ENCODE data around the gene TBRG4. TPM values are rescaled to one million over a fixed set of nuclear protein-coding genes. Genes with fewer than 3 reads are reported as not detected.

TBRG4 gene
- total and polyA plus RNA-seq, 2 donors (not counting 3 experiments of a cell fraction or from before 2014, with no cell fraction given): 43.7 to 56.7 TPM

DNA sequence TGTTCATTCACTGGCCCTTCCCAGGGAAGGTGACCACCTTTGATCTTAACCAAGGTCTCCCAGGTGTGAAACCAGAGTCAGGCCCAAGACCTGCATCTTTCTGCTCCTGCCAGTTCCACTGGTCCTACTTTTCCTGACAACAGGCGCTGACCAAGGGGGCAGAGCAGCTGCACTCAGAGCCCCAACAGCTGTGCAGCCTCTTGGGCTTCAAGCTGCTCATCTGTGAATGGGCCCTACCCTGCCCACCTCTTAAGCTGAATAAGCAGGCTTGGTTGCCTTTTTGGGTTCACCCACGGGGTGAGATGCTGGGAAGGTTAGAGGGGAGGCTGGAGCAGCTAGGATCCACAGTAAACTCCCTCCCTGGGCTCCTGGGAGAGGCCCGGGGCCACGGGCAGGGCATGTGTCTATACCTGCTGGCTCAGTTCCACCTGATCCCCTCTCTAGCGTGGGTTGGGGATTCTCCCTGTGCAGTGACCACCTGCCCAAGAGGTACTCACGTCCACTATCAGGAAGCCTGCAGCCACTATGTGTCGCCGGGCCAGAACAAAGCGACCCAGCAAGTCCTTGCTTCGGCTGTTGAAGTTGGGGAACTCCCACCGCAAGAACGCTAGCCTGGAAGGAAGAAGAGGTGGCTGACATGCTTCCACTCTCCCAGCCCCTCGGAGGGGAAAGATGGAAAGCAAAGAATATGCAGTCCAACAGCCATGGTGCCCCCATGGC, 10.6 kb downstream of the TBRG4 start:
- no TSS peak for BruUV-seq (replicated peaks)
- dilution Hi-C loops (cut with MboI; ENCODE audit: extremely low pct_ligation_motif_present, low sequenced_read_pairs) (no loop called here), intact Hi-C loops (cut with micrococcal nuclease) (no loop called here)
- peaks cover 7 to 62% of the 10 kb centered on the region in 2 experiments for H3K36me3 ChIP-seq (ENCODE audit: control insufficient read depth in 2 of 2, extremely low read depth in 1 of 2, insufficient read depth in 2 of 2, low read length in 2 of 2)
- ChIA-PET POLR2A (no interaction called here), CTCF (interaction anchor here (1.0 kb wide), 1 partner anchor 12 kb away, joined by 3 read pairs; no protein-coding TSS in a partner anchor)
- FAIRE-seq (no peak), DNase-seq (ENCODE audit: low read depth, low spot score) (no peak)
- no peaks in the 10 kb centered on the region for H3K9me1 ChIP-seq (replicated peaks; ENCODE audit: control insufficient read depth, extremely low read depth, insufficient read depth, low read length)
- H3K4me3 ChIP-seq (replicated peaks in 1 of 3; ENCODE audit: insufficient read depth in 1 of 3, low read depth in 1 of 3, low read length in 3 of 3): no peak overlapping the region
- TF ChIP-seq EZH2 (IDR thresholded peaks at IDR 0.05; ENCODE audit: borderline replicate concordance, low read depth, low read length, severe bottlenecking) (no peak), POLR2AphosphoS5 (IDR thresholded peaks at IDR 0.05; ENCODE audit: insufficient read depth, low read depth, low read length) (no peak), FOS (IDR thresholded peaks at IDR 0.05; ENCODE audit: borderline replicate concordance, insufficient read depth, low read length) (no peak), JUN (IDR thresholded peaks at IDR 0.05; ENCODE audit: borderline replicate concordance, insufficient read depth, insufficient read length, low read depth) (no peak), POLR2A (IDR thresholded peaks at IDR 0.05; ENCODE audit: low read depth, low read length) (no peak), GATA2 (IDR thresholded peaks at IDR 0.05; ENCODE audit: insufficient read depth, insufficient read length, low read depth, low read length) (no peak)
- TF ChIP-seq, protein P1, sequence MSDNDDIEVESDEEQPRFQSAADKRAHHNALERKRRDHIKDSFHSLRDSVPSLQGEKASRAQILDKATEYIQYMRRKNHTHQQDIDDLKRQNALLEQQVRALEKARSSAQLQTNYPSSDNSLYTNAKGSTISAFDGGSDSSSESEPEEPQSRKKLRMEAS (IDR thresholded peaks at IDR 0.05; ENCODE audit: insufficient read depth, insufficient read length): no peak
- TF ChIP-seq, protein P2, sequence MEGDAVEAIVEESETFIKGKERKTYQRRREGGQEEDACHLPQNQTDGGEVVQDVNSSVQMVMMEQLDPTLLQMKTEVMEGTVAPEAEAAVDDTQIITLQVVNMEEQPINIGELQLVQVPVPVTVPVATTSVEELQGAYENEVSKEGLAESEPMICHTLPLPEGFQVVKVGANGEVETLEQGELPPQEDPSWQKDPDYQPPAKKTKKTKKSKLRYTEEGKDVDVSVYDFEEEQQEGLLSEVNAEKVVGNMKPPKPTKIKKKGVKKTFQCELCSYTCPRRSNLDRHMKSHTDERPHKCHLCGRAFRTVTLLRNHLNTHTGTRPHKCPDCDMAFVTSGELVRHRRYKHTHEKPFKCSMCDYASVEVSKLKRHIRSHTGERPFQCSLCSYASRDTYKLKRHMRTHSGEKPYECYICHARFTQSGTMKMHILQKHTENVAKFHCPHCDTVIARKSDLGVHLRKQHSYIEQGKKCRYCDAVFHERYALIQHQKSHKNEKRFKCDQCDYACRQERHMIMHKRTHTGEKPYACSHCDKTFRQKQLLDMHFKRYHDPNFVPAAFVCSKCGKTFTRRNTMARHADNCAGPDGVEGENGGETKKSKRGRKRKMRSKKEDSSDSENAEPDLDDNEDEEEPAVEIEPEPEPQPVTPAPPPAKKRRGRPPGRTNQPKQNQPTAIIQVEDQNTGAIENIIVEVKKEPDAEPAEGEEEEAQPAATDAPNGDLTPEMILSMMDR (IDR thresholded peaks at IDR 0.05; ENCODE audit: extremely low read depth in 1 of 2, insufficient read depth in 1 of 2, low read depth in 1 of 2, low read length in 2 of 2): no peak
- no peaks in the 10 kb centered on the region for H3K4me1 ChIP-seq (ENCODE audit: control insufficient read depth, extremely low read depth, insufficient read depth, low read length)
- no peak overlapping the region for H3K9ac ChIP-seq (replicated peaks; ENCODE audit: extremely low read depth, insufficient read depth, low read length)
- no peaks in the 10 kb centered on the region for H3K9me3 ChIP-seq (replicated peaks; ENCODE audit: control insufficient read depth, insufficient read depth, low read length)
- no peak overlapping the region for H3K4me2 ChIP-seq (ENCODE audit: insufficient read depth, low read length)
- H4K20me1 ChIP-seq (replicated peaks; ENCODE audit: control insufficient read depth, extremely low read depth, insufficient read depth, low read length): no peaks in the 10 kb centered on the region
- no peak overlapping the region for H3K27ac ChIP-seq (ENCODE audit: insufficient read depth, low read depth, low read length)
- H2AFZ ChIP-seq (ENCODE audit: low read depth, low read length): no peak overlapping the region
- H3K27me3 ChIP-seq (ENCODE audit: control insufficient read depth in 2 of 2, insufficient read depth in 2 of 2, low read length in 2 of 2): no peaks in the 10 kb centered on the region
- H3K79me2 ChIP-seq (ENCODE audit: control insufficient read depth, insufficient read depth, low read length): no peaks in the 10 kb centered on the region
